Measurements from ENCODE around the gene SPEM3. TPM values are rescaled to one million over a fixed set of nuclear protein-coding genes. Genes with fewer than 3 reads are reported as not detected.

Gene SPEM3
- total and polyA plus RNA-seq, 2 experiments from 2014 or later = not detected

DNA sequence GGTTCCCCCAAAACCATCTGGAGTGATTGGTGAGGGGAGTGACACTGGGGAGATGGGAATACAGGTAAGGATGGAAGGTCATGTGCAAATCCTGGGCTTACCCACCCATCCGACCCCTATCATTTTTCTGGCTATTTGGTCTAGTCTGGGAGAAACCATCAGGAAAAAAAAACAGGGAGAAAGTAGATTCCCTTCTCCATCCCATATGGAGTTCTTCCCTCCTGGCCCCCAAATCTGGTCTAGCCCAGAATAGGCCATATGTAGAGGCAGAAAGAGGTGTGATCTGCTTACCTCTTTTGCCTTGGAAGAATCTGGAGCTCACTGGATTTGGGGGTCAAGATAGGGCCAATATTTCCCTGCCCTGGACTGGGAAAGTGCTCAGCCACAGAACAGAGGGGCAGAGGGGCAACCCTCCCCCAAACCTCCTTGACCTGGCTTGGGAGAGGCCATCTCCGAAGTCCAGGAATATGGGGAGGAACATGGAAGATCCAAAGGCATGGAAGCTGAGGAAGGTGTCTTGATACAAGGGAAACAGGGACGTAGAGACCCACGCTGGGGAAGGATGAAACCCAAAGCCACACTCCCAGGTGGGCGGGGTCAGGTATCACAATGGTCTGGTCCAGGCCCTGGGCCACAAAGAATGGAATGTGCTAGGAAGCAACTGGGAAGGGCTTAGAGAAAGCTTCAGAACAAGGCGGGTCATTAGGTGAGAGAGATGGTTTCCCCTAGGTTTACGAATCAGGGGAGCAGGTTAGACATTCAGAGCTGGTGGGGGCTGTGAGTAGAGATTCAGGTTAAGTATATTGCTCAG, 32.4 kb downstream of the SPEM3 start:
- no peak for TF ChIP-seq EZH2 (IDR thresholded peaks at IDR 0.05; ENCODE audit: borderline replicate concordance)
- TF ChIP-seq CTCF (IDR thresholded peaks at IDR 0.05; ENCODE audit: poor library complexity) = no peak
- no peak for TF ChIP-seq EZH2phosphoT487 (IDR thresholded peaks at IDR 0.05; ENCODE audit: low read depth, severe bottlenecking, unreplicated experiment)
- Histone ChIP-seq H3K4me3 (no peak overlapping the region), H3K79me2 (no peaks in the 10 kb centered on the region), H3K4me2 (no peak overlapping the region), H3K9me3 (ENCODE audit: low read depth) (no peaks in the 10 kb centered on the region), H3K36me3 (replicated peaks; ENCODE audit: insufficient read depth, low read depth) (no peaks in the 10 kb centered on the region), H3K9me2 (replicated peaks; ENCODE audit: insufficient read depth) (no peaks in the 10 kb centered on the region), H4K20me1 (ENCODE audit: insufficient read depth, poor library complexity, severe bottlenecking) (no peaks in the 10 kb centered on the region), H3K4me1 (ENCODE audit: insufficient read depth) (no peaks in the 10 kb centered on the region), H3K27ac (no peak overlapping the region), H2AFZ (no peak overlapping the region), H3K27me3 (no peaks in the 10 kb centered on the region)
- DNase-seq (ENCODE audit: low spot score) = no peak
- WGBS (ENCODE audit: low lambda C conversion rate, missing lambda C conversion rate) = 93% methylated on average over 7 of the region's 7 CpGs

DNA sequence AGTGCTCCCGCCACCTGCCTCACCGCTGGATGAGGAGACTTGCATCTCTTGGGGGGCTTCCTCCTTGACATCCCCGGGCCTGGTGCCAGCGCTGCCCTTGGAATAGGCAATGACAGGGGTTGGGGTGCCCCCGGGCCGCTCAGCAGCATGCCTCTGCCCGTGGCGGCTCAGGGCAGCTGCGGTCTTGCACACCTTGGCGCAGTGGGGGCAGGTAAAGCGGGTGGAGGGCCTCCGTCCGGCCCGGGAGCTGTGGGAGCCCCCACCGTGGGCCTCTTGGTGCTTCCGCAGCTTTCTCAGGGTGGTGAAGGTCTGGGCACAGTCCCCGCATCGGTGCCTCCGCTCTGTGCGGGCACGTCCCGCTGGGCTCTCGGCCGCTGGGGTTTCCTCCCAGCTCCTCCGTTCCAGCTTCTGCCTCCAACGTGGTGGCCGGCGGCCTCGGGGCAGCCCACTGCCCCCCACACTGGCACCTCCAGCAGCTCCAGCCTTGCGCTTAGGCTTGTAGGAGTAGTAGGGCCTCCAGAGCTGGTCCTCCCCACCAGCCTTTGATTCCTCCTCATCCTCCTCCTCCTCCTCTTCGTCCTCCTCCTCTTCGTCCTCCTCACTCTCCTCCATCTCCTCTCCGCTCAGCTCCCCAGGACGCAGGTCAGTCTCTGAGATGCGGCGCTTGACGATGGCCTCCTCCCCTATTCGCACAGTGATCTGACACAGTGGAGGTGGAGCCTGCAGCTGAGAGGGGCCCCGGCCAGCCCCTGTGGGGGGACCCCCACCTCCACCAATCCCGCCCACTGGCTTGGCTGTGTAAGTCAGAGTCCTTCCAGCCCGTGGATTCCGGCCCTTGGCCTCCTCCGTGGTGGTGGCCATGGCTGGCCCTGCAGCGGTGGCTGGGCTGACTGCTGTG, 34.1 kb downstream of the SPEM3 start:
- Histone ChIP-seq H2AFZ (no peak overlapping the region), H3K27ac (no peak overlapping the region), H3K36me3 (replicated peaks; ENCODE audit: insufficient read depth, low read depth) (no peaks in the 10 kb centered on the region), H4K20me1 (ENCODE audit: insufficient read depth, poor library complexity, severe bottlenecking) (peaks cover 13% of the 10 kb centered on the region), H3K4me2 (no peak overlapping the region), H3K4me1 (ENCODE audit: insufficient read depth) (no peaks in the 10 kb centered on the region), H3K9me3 (ENCODE audit: low read depth) (no peaks in the 10 kb centered on the region), H3K4me3 (no peak overlapping the region), H3K9me2 (replicated peaks; ENCODE audit: insufficient read depth) (no peaks in the 10 kb centered on the region), H3K27me3 (no peaks in the 10 kb centered on the region), H3K79me2 (peaks cover 16% of the 10 kb centered on the region)
- TF ChIP-seq EZH2phosphoT487 (IDR thresholded peaks at IDR 0.05; ENCODE audit: low read depth, severe bottlenecking, unreplicated experiment) (no peak), CTCF (IDR thresholded peaks at IDR 0.05; ENCODE audit: poor library complexity) (no peak), EZH2 (IDR thresholded peaks at IDR 0.05; ENCODE audit: borderline replicate concordance) (no peak)
- WGBS (ENCODE audit: low lambda C conversion rate, missing lambda C conversion rate) = 94% methylated on average over 41 of the region's 44 CpGs
- DNase-seq (ENCODE audit: low spot score) = no peak

DNA sequence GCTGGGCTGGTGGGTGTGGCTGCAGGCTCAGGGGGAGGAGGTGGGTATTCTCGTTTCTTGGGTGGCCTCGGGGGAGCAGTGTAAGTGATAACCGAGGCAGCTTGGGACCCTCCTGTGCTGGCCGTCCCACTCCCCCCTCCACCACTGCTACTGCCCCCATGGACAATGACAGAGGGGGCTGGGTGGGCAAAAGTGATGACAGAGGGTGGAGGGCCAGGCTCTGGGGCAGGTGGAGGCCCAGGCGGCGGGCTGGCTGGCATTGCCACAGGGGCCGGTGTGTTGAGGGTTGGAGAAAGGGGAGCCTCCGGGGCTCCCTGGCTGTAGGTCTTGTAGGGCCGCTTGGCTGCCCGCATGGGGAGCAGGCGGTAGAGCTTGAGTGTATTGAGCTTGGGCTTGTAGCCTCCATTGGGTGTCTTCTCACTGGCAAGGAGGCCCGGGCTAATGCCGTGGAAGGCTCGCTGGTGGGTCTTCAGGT, 34.8 kb downstream of the SPEM3 start:
- Histone ChIP-seq H3K4me2 (no peak overlapping the region), H3K9me3 (ENCODE audit: low read depth) (no peaks in the 10 kb centered on the region), H3K36me3 (replicated peaks; ENCODE audit: insufficient read depth, low read depth) (no peaks in the 10 kb centered on the region), H3K79me2 (peaks cover 23% of the 10 kb centered on the region), H3K27me3 (no peaks in the 10 kb centered on the region), H4K20me1 (ENCODE audit: insufficient read depth, poor library complexity, severe bottlenecking) (peaks cover 18% of the 10 kb centered on the region), H3K4me3 (no peak overlapping the region), H3K27ac (no peak overlapping the region), H3K9me2 (replicated peaks; ENCODE audit: insufficient read depth) (no peaks in the 10 kb centered on the region), H2AFZ (no peak overlapping the region), H3K4me1 (ENCODE audit: insufficient read depth) (no peaks in the 10 kb centered on the region)
- TF ChIP-seq EZH2phosphoT487 (IDR thresholded peaks at IDR 0.05; ENCODE audit: low read depth, severe bottlenecking, unreplicated experiment) (no peak), CTCF (IDR thresholded peaks at IDR 0.05; ENCODE audit: poor library complexity) (no peak), EZH2 (IDR thresholded peaks at IDR 0.05; ENCODE audit: borderline replicate concordance) (no peak)
- 97% methylated on average over 7 of the region's 14 CpGs for WGBS (ENCODE audit: low lambda C conversion rate, missing lambda C conversion rate)
- DNase-seq (ENCODE audit: low spot score) = no peak
